Ascending aorta (tissue), 2 donors: ENCODE results near the gene FADS6. TPM values are rescaled to one million over a fixed set of nuclear protein-coding genes. Genes with fewer than 3 reads are reported as not detected.
"Not testable (repeated sequence)": the region's sequence is repeated elsewhere in the genome, so short reads cannot be mapped to it uniquely, and the experiment has no call there.

Experiments used
- DNase-seq, 2 donors: peaks; one replicate each; pipeline ENCODE4 v3.0.0-alpha.2; 2019; ENCODE audit warnings: low spot score in 2 of 2
- H3K27ac ChIP-seq, 2 donors: fragments of 200-600 bp; sonication (generic); one replicate each; pipeline ENCODE4 v1.5.1; 2016 to 2017; ENCODE audit warnings: mild to moderate bottlenecking in 1 of 2
- H3K27me3 ChIP-seq: fragments of 200-600 bp; sonication (generic); one replicate; pipeline ENCODE4 v1.5.1; 2017
- H3K36me3 ChIP-seq, 2 donors: fragments of 200-600 bp; sonication (generic); one replicate each; pipeline ENCODE4 v1.5.1; 2016
- H3K4me1 ChIP-seq, 2 donors: fragments of 200-600 bp; sonication (generic); one replicate each; pipeline ENCODE4 v1.5.1; 2016 to 2017; ENCODE audit warnings: mild to moderate bottlenecking in 1 of 2
- H3K4me3 ChIP-seq, 2 donors: fragments of 200-600 bp; sonication (generic); one replicate each; pipeline ENCODE4 v1.5.1; 2016 to 2017; ENCODE audit warnings: mild to moderate bottlenecking in 1 of 2
- H3K9me3 ChIP-seq, 2 donors: fragments of 200-600 bp; sonication (generic); one replicate each; pipeline ENCODE4 v1.5.1; 2016
- CTCF ChIP-seq, 3 experiments: fragments of 200-600 bp in 2 of 3; fragments of 450-650 bp in 1 of 3; sonication (generic) in 2 of 3; IDR thresholded peaks; one replicate each; pipeline ENCODE4 v1.5.1; 2016 to 2019; ENCODE audit warnings: antibody characterized with exemption in 3 of 3, mild to moderate bottlenecking in 1 of 3, moderate library complexity in 1 of 3
- intact Hi-C: fragments of 100-400 bp; cut with DNase I; formaldehyde crosslinking; loops from one replicate; pipeline ENCODE4 v1.15.1; 2023
- total RNA-seq: library from RNA; depleted of rRNA; stranded (reverse); fragments of >200 nt; gene quantifications from one replicate; pipeline ENCODE4 v1.1.0, GENCODE V29; 2016

FADS6 gene
- total RNA-seq, 1 donor from 2014 or later: not detected

- TF ChIP-seq CTCF (IDR thresholded peaks at IDR 0.05): no peak
- H3K27me3 ChIP-seq: no peaks in the 10 kb centered on the region
- no peak overlapping the region for H3K27ac ChIP-seq
Observed at GRCh38 chr17:74907012-74907411, 13.6 kb upstream of the FADS6 start.

GRCh38 chr17:74906214-74906793 lies 12.9 kb upstream of the FADS6 start:
- H3K9me3 ChIP-seq, H3K36me3 ChIP-seq, intact Hi-C loops, H3K27me3 ChIP-seq, H3K4me3 ChIP-seq, DNase-seq, H3K27ac ChIP-seq, H3K4me1 ChIP-seq: not testable (repeated sequence)

More at GRCh38 chr17:74907012-74907411, 13.6 kb upstream of the FADS6 start:
- Histone ChIP-seq H3K36me3 (no peaks in the 10 kb centered on the region), H3K4me1 (no peaks in the 10 kb centered on the region), H3K9me3 (no peaks in the 10 kb centered on the region), H3K4me3 (no peak overlapping the region)
- intact Hi-C loops: no loop called here
- DNase-seq: no peak

GRCh38 chr17:74904687-74905409 lies 11.4 kb upstream of the FADS6 start:
- Histone ChIP-seq H3K27ac (no peak overlapping the region), H3K4me3 (no peak overlapping the region), H3K27me3 (no peaks in the 10 kb centered on the region), H3K9me3 (no peaks in the 10 kb centered on the region), H3K36me3 (no peaks in the 10 kb centered on the region), H3K4me1 (no peaks in the 10 kb centered on the region)
- intact Hi-C loops: no loop called here
- no peak for TF ChIP-seq CTCF (IDR thresholded peaks at IDR 0.05)
- no peak for DNase-seq

GRCh38 chr17:74903671-74904070 lies 10.2 kb upstream of the FADS6 start:
- DNase-seq: no peak
- H3K27me3 ChIP-seq: no peaks in the 10 kb centered on the region
- intact Hi-C loops: no loop called here
- no peaks in the 10 kb centered on the region for H3K4me1 ChIP-seq
- no peak overlapping the region for H3K4me3 ChIP-seq
- no peaks in the 10 kb centered on the region for H3K36me3 ChIP-seq
- H3K27ac ChIP-seq: no peak overlapping the region
- no peak for TF ChIP-seq CTCF (IDR thresholded peaks at IDR 0.05)
- no peaks in the 10 kb centered on the region for H3K9me3 ChIP-seq

- Histone ChIP-seq H3K36me3 (no peaks in the 10 kb centered on the region), H3K4me1 (no peaks in the 10 kb centered on the region), H3K4me3 (no peak overlapping the region), H3K27me3 (no peaks in the 10 kb centered on the region), H3K9me3 (no peaks in the 10 kb centered on the region), H3K27ac (no peak overlapping the region)
- intact Hi-C loops: no loop called here
- TF ChIP-seq CTCF (IDR thresholded peaks at IDR 0.05): no peak
- no peak for DNase-seq
Observed at GRCh38 chr17:74903034-74903433, 9.6 kb upstream of the FADS6 start.

- Histone ChIP-seq H3K4me3 (no peak overlapping the region), H3K9me3 (no peaks in the 10 kb centered on the region), H3K4me1 (no peaks in the 10 kb centered on the region), H3K36me3 (no peaks in the 10 kb centered on the region), H3K27ac (no peak overlapping the region), H3K27me3 (no peaks in the 10 kb centered on the region)
- no peak for TF ChIP-seq CTCF (IDR thresholded peaks at IDR 0.05)
- DNase-seq: no peak
- intact Hi-C loops: no loop called here
Observed at GRCh38 chr17:74901353-74902135, 8.1 kb upstream of the FADS6 start.
